Endodermal cell (in vitro differentiated cells): ENCODE results near the gene HIP1R. TPM values are rescaled to one million over a fixed set of nuclear protein-coding genes. Genes with fewer than 3 reads are reported as not detected.

Source experiments
- DNase-seq: peaks from one replicate; pipeline ENCODE4 v3.0.0-alpha.2; 2017
- H3K27ac ChIP-seq: 2 replicates; pipeline ENCODE4 v1.5.1; 2013; ENCODE audit warnings: mild to moderate bottlenecking, low read depth, low read length, moderate library complexity
- H3K27me3 ChIP-seq: 2 replicates; pipeline ENCODE4 v1.6.1; 2013; ENCODE audit warnings: mild to moderate bottlenecking, low read length, moderate library complexity; ENCODE audit not compliant: insufficient read depth, control insufficient read depth, poor library complexity, severe bottlenecking
- H3K36me3 ChIP-seq: 2 replicates; pipeline ENCODE4 v1.7.0; 2013; ENCODE audit warnings: mild to moderate bottlenecking, low read length, moderate library complexity; ENCODE audit not compliant: control insufficient read depth, insufficient read depth
- H3K4me1 ChIP-seq: one replicate; pipeline ENCODE4 v1.7.0; 2013; ENCODE audit warnings: low read length; ENCODE audit not compliant: control insufficient read depth, insufficient read depth
- H3K4me3 ChIP-seq: 2 replicates; pipeline ENCODE4 v1.5.1; 2013; ENCODE audit warnings: mild to moderate bottlenecking, low read length, moderate library complexity
- H3K9ac ChIP-seq: 2 replicates; pipeline ENCODE4 v1.6.1; 2013; ENCODE audit warnings: mild to moderate bottlenecking, low read length, moderate library complexity; ENCODE audit not compliant: poor library complexity, severe bottlenecking; ENCODE audit errors: extremely low read depth
- H3K9me3 ChIP-seq: 2 replicates; pipeline ENCODE4 v1.6.1; 2013; ENCODE audit warnings: mild to moderate bottlenecking, low read length, moderate library complexity; ENCODE audit not compliant: control insufficient read depth
- H3K27ac Mint-ChIP-seq: 2 replicates; pipeline ENCODE4 v1.8.0; 2020; ENCODE audit warnings: mixed read lengths
- H3K27me3 Mint-ChIP-seq: 2 replicates; pipeline ENCODE4 v1.8.0; 2021; ENCODE audit warnings: mild to moderate bottlenecking, mixed read lengths; ENCODE audit not compliant: insufficient read depth
- H3K36me3 Mint-ChIP-seq: 2 replicates; pipeline ENCODE4 v1.8.0; 2020; ENCODE audit warnings: low read depth, mixed read lengths
- H3K4me1 Mint-ChIP-seq: 2 replicates; pipeline ENCODE4 v1.8.0; 2020; ENCODE audit warnings: mixed read lengths
- H3K4me3 Mint-ChIP-seq: 2 replicates; pipeline ENCODE4 v1.8.0; 2020; ENCODE audit warnings: mild to moderate bottlenecking, moderate library complexity, mixed read lengths
- H3K9me3 Mint-ChIP-seq: 2 replicates; pipeline ENCODE4 v1.8.0; 2020; ENCODE audit warnings: mild to moderate bottlenecking, mixed read lengths
- WGBS, 2 experiments: methylation state at CpG; one replicate each; pipeline versions ENCODE4 v1.1.5 to v1.1.7; 2013; ENCODE audit warnings: missing lambda C conversion rate in 2 of 2, mixed read lengths in 1 of 2; ENCODE audit not compliant: insufficient coverage in 1 of 2, insufficient read length in 1 of 2; 5-methylcytosine and 5-hydroxymethylcytosine counted together
- total RNA-seq, 2 donors: library from RNA; stranded (reverse); fragmentation: NEBNext Ultra II Directional in 1 of 2; extraction: Animal tissue kit (Norgen Biotek cat#: 25700) in 1 of 2; gene quantifications; 2 replicates in 1 of 2; 3 replicates in 1 of 2; pipeline ENCODE4 v1.2.1, GENCODE V29; 2021
- TF ChIP-seq, protein P1 (sequence below): fragments of 200-600 bp; sonication (generic); conservative IDR thresholded peaks from 2 replicates; pipeline ENCODE4 v1.5.0; 2021; ENCODE audit warnings: antibody characterized with exemption, mild to moderate bottlenecking

Gene HIP1R
- total RNA-seq, 2 donors from 2014 or later, result 24.5 to 24.9 TPM

DNA sequence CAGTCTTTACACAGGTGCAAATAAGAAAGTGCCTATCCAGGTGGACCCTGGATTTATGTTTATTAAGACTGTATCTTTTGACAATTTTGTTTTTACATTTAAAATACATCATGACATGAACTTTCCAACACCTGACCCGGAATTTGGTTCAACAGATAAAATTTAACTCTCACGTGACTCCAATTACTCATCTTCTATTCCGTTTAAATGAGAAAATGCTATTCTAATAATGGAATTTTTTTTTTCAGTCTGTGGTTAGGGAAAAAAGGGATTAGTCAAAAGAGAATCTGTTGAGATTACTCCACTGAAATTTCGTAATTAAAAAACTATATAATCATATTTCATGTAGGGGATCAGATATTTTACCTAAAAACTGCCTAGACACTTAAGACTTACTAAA is 49.6 kb downstream of the HIP1R start:
- TF ChIP-seq, protein P1, sequence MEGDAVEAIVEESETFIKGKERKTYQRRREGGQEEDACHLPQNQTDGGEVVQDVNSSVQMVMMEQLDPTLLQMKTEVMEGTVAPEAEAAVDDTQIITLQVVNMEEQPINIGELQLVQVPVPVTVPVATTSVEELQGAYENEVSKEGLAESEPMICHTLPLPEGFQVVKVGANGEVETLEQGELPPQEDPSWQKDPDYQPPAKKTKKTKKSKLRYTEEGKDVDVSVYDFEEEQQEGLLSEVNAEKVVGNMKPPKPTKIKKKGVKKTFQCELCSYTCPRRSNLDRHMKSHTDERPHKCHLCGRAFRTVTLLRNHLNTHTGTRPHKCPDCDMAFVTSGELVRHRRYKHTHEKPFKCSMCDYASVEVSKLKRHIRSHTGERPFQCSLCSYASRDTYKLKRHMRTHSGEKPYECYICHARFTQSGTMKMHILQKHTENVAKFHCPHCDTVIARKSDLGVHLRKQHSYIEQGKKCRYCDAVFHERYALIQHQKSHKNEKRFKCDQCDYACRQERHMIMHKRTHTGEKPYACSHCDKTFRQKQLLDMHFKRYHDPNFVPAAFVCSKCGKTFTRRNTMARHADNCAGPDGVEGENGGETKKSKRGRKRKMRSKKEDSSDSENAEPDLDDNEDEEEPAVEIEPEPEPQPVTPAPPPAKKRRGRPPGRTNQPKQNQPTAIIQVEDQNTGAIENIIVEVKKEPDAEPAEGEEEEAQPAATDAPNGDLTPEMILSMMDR, result no peak
- 86 to 94% methylated on average over 3 of the region's 4 CpGs for WGBS, 2 experiments
- Mint-ChIP-seq H3K27ac (no peak overlapping the region), H3K4me1 (peaks cover 16% of the 10 kb centered on the region), H3K27me3 (peaks cover 21% of the 10 kb centered on the region), H3K9me3 (no peaks in the 10 kb centered on the region), H3K4me3 (no peak overlapping the region), H3K36me3 (no peaks in the 10 kb centered on the region)
- Histone ChIP-seq H3K4me3 (no peak overlapping the region), H3K9ac (no peak overlapping the region), H3K27ac (no peak overlapping the region), H3K9me3 (no peaks in the 10 kb centered on the region), H3K36me3 (no peaks in the 10 kb centered on the region), H3K27me3 (no peaks in the 10 kb centered on the region), H3K4me1 (peaks cover 4% of the 10 kb centered on the region)
- no peak for DNase-seq

DNA sequence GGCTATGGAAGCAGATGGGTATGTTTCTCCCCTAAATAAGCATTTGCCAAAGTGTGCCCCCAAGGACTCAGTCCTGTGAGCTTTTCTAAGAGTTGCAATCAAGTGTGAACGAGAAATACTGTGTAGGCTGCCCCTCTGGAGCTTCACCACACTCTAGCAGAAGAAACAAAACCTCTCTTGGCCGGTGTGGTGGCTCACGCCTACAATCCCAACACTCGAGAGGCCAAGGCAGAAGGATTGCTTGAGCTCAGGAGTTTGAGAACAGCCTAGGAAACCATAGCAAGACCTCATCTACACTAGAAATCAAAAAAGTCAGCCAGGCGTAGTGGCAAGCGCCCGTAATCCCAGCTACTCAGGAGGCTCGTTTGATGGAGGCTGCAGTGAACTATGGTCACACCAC is 50.9 kb downstream of the HIP1R start:
- Histone ChIP-seq H3K4me3 (no peak overlapping the region), H3K36me3 (no peaks in the 10 kb centered on the region), H3K27ac (no peak overlapping the region), H3K9me3 (no peaks in the 10 kb centered on the region), H3K27me3 (no peaks in the 10 kb centered on the region), H3K4me1 (peaks cover 4% of the 10 kb centered on the region), H3K9ac (no peak overlapping the region)
- Mint-ChIP-seq H3K36me3 (no peaks in the 10 kb centered on the region), H3K27me3 (peaks cover 13% of the 10 kb centered on the region), H3K4me3 (no peak overlapping the region), H3K27ac (no peak overlapping the region), H3K4me1 (peaks cover 17% of the 10 kb centered on the region), H3K9me3 (no peaks in the 10 kb centered on the region)
- 95 to 100% methylated on average over 4 to 8 of the region's 8 CpGs for WGBS, 2 experiments
- TF ChIP-seq, protein P1, result no peak
- DNase-seq, result no peak

DNA sequence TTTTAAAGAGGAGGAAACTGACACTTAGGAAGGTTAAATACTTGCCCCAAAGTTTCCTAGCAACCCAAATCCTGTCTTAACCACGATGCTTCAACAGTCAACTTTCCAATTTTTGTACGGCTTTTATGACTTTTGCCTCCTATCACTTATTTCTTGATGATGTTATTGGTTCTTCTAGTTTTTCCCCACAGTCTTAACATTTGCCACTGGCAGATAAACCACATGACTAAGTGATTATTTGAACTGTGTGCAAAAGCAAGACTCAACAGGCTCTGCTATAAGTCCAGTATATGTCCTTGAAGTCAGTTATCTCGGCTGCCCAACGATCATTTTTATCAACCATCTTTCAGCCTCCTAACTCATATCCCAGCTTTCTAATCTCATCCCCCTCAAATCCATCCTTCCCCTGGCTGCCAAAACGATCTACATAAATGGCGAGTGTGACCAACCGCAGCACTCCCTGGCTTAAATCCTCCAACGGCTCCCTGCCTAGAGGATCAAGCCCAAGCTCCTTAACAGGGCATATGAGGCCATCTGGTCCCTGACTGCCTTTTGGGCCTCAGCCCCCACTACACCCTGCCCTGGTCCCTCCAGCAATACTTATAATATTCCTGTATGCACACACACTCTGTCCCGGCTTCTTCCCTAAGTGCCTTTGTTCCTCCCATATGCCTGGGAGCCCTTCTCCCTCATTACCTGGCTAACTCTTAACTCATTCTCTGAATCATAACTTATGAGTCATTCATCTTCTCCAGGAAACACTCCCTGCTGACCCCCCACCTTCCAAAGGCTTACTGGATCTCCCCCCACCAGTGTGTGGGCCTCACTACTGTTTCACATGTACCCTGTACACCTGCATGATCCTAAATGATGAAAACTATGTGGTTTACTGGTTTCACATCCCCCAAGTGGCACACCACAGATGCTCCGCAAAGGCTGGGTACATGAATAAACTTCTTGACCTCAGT is 51.9 kb downstream of the HIP1R start:
- 80 to 84% methylated on average over 10 of the region's 10 CpGs for WGBS, 2 experiments
- H3K27me3 ChIP-seq, result no peaks in the 10 kb centered on the region
- no peaks in the 10 kb centered on the region for H3K36me3 ChIP-seq
- DNase-seq, result peak; percentile 59
- peaks cover 7% of the 10 kb centered on the region for H3K4me1 ChIP-seq
- H3K9ac ChIP-seq, result no peak overlapping the region
- Mint-ChIP-seq H3K4me1 (peaks cover 26% of the 10 kb centered on the region), H3K4me3 (no peak overlapping the region), H3K27ac (no peak overlapping the region), H3K36me3 (no peaks in the 10 kb centered on the region), H3K9me3 (no peaks in the 10 kb centered on the region), H3K27me3 (peaks cover 13% of the 10 kb centered on the region)
- TF ChIP-seq, protein P1, result no peak
- no peak overlapping the region for H3K4me3 ChIP-seq
- no peak overlapping the region for H3K27ac ChIP-seq
- no peaks in the 10 kb centered on the region for H3K9me3 ChIP-seq
